ENCODE measurements around the gene PIGL. TPM values are rescaled to one million over a fixed set of nuclear protein-coding genes. Genes with fewer than 3 reads are reported as not detected.
A peak's percentile ranks its signal among the peaks of the same experiment; 100 is the strongest.
"Not testable (repeated sequence)": the region's sequence is repeated elsewhere in the genome, so short reads cannot be mapped to it uniquely, and the experiment has no call there.

PIGL gene
- total RNA-seq, 1 donor from 2014 or later = 23.1 TPM

- peaks cover 26% of the 10 kb centered on the region for H3K4me1 Mint-ChIP-seq (ENCODE audit: unreplicated experiment)
- TF ChIP-seq CTCF (IDR thresholded peaks at IDR 0.05; ENCODE audit: unreplicated experiment) = no peak
- H3K4me3 Mint-ChIP-seq (ENCODE audit: unreplicated experiment) = no peak overlapping the region
- H3K9me3 Mint-ChIP-seq (ENCODE audit: unreplicated experiment) = no peaks in the 10 kb centered on the region
- no peak for DNase-seq (ENCODE audit: low spot score)
- no peaks in the 10 kb centered on the region for H3K36me3 Mint-ChIP-seq (ENCODE audit: low read depth, unreplicated experiment)
- H3K27me3 Mint-ChIP-seq (ENCODE audit: unreplicated experiment) = peaks cover 3% of the 10 kb centered on the region
- no peak overlapping the region for H3K27ac Mint-ChIP-seq (ENCODE audit: unreplicated experiment)
Observed at GRCh38 chr17:16212793-16213192, 4.2 kb upstream of the PIGL start.

GRCh38 chr17:16214190-16215001 lies 2.6 kb upstream of the PIGL start:
- no peak for TF ChIP-seq CTCF (IDR thresholded peaks at IDR 0.05; ENCODE audit: unreplicated experiment)
- Mint-ChIP-seq H3K27me3 (ENCODE audit: unreplicated experiment) (peaks cover 3% of the 10 kb centered on the region), H3K4me1 (ENCODE audit: unreplicated experiment) (peaks cover 26% of the 10 kb centered on the region), H3K27ac (ENCODE audit: unreplicated experiment) (peak overlapping the region; percentile 58), H3K4me3 (ENCODE audit: unreplicated experiment) (peak overlapping the region; percentile 94), H3K36me3 (ENCODE audit: low read depth, unreplicated experiment) (no peaks in the 10 kb centered on the region), H3K9me3 (ENCODE audit: unreplicated experiment) (no peaks in the 10 kb centered on the region)
- no peak for DNase-seq (ENCODE audit: low spot score)

- Mint-ChIP-seq H3K9me3 (ENCODE audit: unreplicated experiment) (no peaks in the 10 kb centered on the region), H3K27ac (ENCODE audit: unreplicated experiment) (no peak overlapping the region)
Observed at GRCh38 chr17:16215002-16215272, 2.1 kb upstream of the PIGL start.

GRCh38 chr17:16215273-16215964 lies 1.6 kb upstream of the PIGL start, which contains the start of gene NCOR1:
NCOR1 (minus strand) TSS chr17:16215534; CDS start chr17:16194569, 20,965 bp downstream.
- H3K4me3 Mint-ChIP-seq (ENCODE audit: unreplicated experiment) = peak within 1 kb of the TSS; percentile 94
- no peak for TF ChIP-seq CTCF (IDR thresholded peaks at IDR 0.05; ENCODE audit: unreplicated experiment)
- peak; percentile 94 for DNase-seq (ENCODE audit: low spot score)

More at GRCh38 chr17:16215002-16215272, 2.1 kb upstream of the PIGL start:
- TF ChIP-seq CTCF (IDR thresholded peaks at IDR 0.05; ENCODE audit: unreplicated experiment) = no peak
- Mint-ChIP-seq H3K36me3 (ENCODE audit: low read depth, unreplicated experiment) (no peaks in the 10 kb centered on the region), H3K27me3 (ENCODE audit: unreplicated experiment) (peaks cover 3% of the 10 kb centered on the region), H3K4me1 (ENCODE audit: unreplicated experiment) (peaks cover 26% of the 10 kb centered on the region), H3K4me3 (ENCODE audit: unreplicated experiment) (peak overlapping the region; percentile 94)
- DNase-seq (ENCODE audit: low spot score) = peak; percentile 63

GRCh38 chr17:16215965-16216316 lies 1.1 kb upstream of the PIGL start:
- no peaks in the 10 kb centered on the region for H3K36me3 Mint-ChIP-seq (ENCODE audit: low read depth, unreplicated experiment)
- no peak for TF ChIP-seq CTCF (IDR thresholded peaks at IDR 0.05; ENCODE audit: unreplicated experiment)
- peak overlapping the region; percentile 83 for H3K4me3 Mint-ChIP-seq (ENCODE audit: unreplicated experiment)
- peaks cover 3% of the 10 kb centered on the region for H3K27me3 Mint-ChIP-seq (ENCODE audit: unreplicated experiment)
- no peak for DNase-seq (ENCODE audit: low spot score)
- no peaks in the 10 kb centered on the region for H3K9me3 Mint-ChIP-seq (ENCODE audit: unreplicated experiment)
- peaks cover 26% of the 10 kb centered on the region for H3K4me1 Mint-ChIP-seq (ENCODE audit: unreplicated experiment)
- H3K27ac Mint-ChIP-seq (ENCODE audit: unreplicated experiment) = peak overlapping the region; percentile 86

More at GRCh38 chr17:16215273-16215964, 1.6 kb upstream of the PIGL start, which contains the start of gene NCOR1:
- Mint-ChIP-seq H3K27me3 (ENCODE audit: unreplicated experiment) (peaks cover 3% of the 10 kb centered on the region), H3K4me1 (ENCODE audit: unreplicated experiment) (peaks cover 26% of the 10 kb centered on the region), H3K36me3 (ENCODE audit: low read depth, unreplicated experiment) (no peaks in the 10 kb centered on the region), H3K27ac (ENCODE audit: unreplicated experiment) (peak within 1 kb of the TSS; percentile 86), H3K9me3 (ENCODE audit: unreplicated experiment) (no peaks in the 10 kb centered on the region)

GRCh38 chr17:16216341-16217001 lies 539 bp upstream of the PIGL start:
- not testable (repeated sequence) for H3K36me3 Mint-ChIP-seq (ENCODE audit: low read depth, unreplicated experiment)

More at GRCh38 chr17:16216341-16217001, 539 bp upstream of the PIGL start:
- DNase-seq (ENCODE audit: low spot score); H3K9me3 Mint-ChIP-seq (ENCODE audit: unreplicated experiment); H3K27me3 Mint-ChIP-seq (ENCODE audit: unreplicated experiment): not testable (repeated sequence)
- Mint-ChIP-seq H3K27ac (ENCODE audit: unreplicated experiment) (peak overlapping the region; percentile 98), H3K4me1 (ENCODE audit: unreplicated experiment) (peaks cover 26% of the 10 kb centered on the region), H3K4me3 (ENCODE audit: unreplicated experiment) (peak overlapping the region; percentile 97)
